ENCODE data around the gene CCDC61.

Gene CCDC61

GRCh38 chr19:46002678-46003275, 7.5 kb downstream of the CCDC61 start:
- H3K4me1 ChIP-seq, result peaks cover 11 to 27% (median 20%) of the 10 kb centered on the region in 10 experiments; a peak in 19 of 20 replicates
- peaks cover 18 to 31% (median 28%) of the 10 kb centered on the region in 11 experiments for H3K27me3 ChIP-seq
- peaks cover 8 to 52% (median 29%) of the 10 kb centered on the region in 11 experiments; a peak in 20 of 22 replicates for H3K36me3 ChIP-seq
- peaks cover 0 to 62% (median 36%) of the 10 kb centered on the region in 11 experiments; a peak in 19 of 22 replicates for H4K20me1 ChIP-seq
- no peak overlapping the region for H3K4me3 ChIP-seq
- no peak overlapping the region for H3K4me2 ChIP-seq
- no peak for TF ChIP-seq Cebpa-rat (IDR thresholded peaks at IDR 0.05)
- no peak overlapping the region for H3K9ac ChIP-seq
- no peaks in the 10 kb centered on the region for H3K9me3 ChIP-seq (replicated peaks in 1 of 11)
- no peak overlapping the region for H3K27ac ChIP-seq

GRCh38 chr19:46006411-46006810, 11.1 kb downstream of the CCDC61 start:
- Histone ChIP-seq H3K27ac (no peak overlapping the region), H3K9me3 (replicated peaks in 1 of 11) (no peaks in the 10 kb centered on the region), H3K4me3 (no peak overlapping the region), H4K20me1 (peaks cover 0 to 57% (median 15%) of the 10 kb centered on the region in 11 experiments; a peak in 15 of 22 replicates), H3K4me1 (no peaks in the 10 kb centered on the region), H3K27me3 (no peaks in the 10 kb centered on the region; a peak in 1 of 22 replicates), H3K36me3 (peaks cover 8 to 54% (median 36%) of the 10 kb centered on the region in 11 experiments; a peak in 21 of 22 replicates), H3K4me2 (no peak overlapping the region), H3K9ac (no peak overlapping the region)
- TF ChIP-seq Cebpa-rat (IDR thresholded peaks at IDR 0.05), result no peak

- Histone ChIP-seq H3K36me3 (peaks cover 8 to 36% (median 27%) of the 10 kb centered on the region in 11 experiments; a peak in 21 of 22 replicates), H4K20me1 (peaks cover 4 to 64% (median 17%) of the 10 kb centered on the region in 11 experiments; a peak in 20 of 22 replicates), H3K4me2 (no peak overlapping the region), H3K27ac (no peak overlapping the region), H3K9me3 (replicated peaks in 1 of 11) (peaks cover 0 to under 1% (median 0%) of the 10 kb centered on the region in 11 experiments; a peak in 1 of 22 replicates), H3K27me3 (peaks cover 15 to 24% (median 21%) of the 10 kb centered on the region in 11 experiments), H3K9ac (no peak overlapping the region), H3K4me1 (peaks cover 0 to 3% (median 3%) of the 10 kb centered on the region in 10 experiments; a peak in 8 of 20 replicates), H3K4me3 (no peak overlapping the region)
- no peak for TF ChIP-seq Cebpa-rat (IDR thresholded peaks at IDR 0.05)
Measured at GRCh38 chr19:46009530-46010510, 14.6 kb downstream of the CCDC61 start.

GRCh38 chr19:46014534-46014933, 19.3 kb downstream of the CCDC61 start:
- TF ChIP-seq Cebpa-rat (IDR thresholded peaks at IDR 0.05), result no peak
- Histone ChIP-seq H4K20me1 (peaks cover 15 to 91% (median 37%) of the 10 kb centered on the region in 11 experiments; a peak in 20 of 22 replicates), H3K27ac (no peak overlapping the region), H3K4me1 (peaks cover 7 to 28% (median 23%) of the 10 kb centered on the region in 10 experiments; a peak in 18 of 20 replicates), H3K4me3 (no peak overlapping the region), H3K27me3 (peaks cover 34 to 43% (median 39%) of the 10 kb centered on the region in 11 experiments), H3K36me3 (peaks cover 0 to 22% (median 11%) of the 10 kb centered on the region in 11 experiments; a peak in 13 of 22 replicates), H3K9ac (no peak overlapping the region), H3K9me3 (replicated peaks in 1 of 11) (peaks cover 0 to 4% (median 0%) of the 10 kb centered on the region in 11 experiments; a peak in 1 of 22 replicates), H3K4me2 (peak overlapping the region in 5 of 11 experiments; percentile 27 to 44 (median 36); a peak in 3 of 22 replicates)

GRCh38 chr19:46014941-46015686, 19.8 kb downstream of the CCDC61 start:
- Histone ChIP-seq H3K4me3 (peak overlapping the region in 7 of 10 experiments; percentile 57 to 74 (median 66); a peak in 9 of 20 replicates), H3K4me1 (peaks cover 7 to 32% (median 23%) of the 10 kb centered on the region in 10 experiments; a peak in 18 of 20 replicates), H3K9me3 (replicated peaks in 1 of 11) (peaks cover 0 to 4% (median 0%) of the 10 kb centered on the region in 11 experiments; a peak in 1 of 22 replicates), H3K27ac (no peak overlapping the region), H3K4me2 (peak overlapping the region; percentile 94 to 100 (median 99); a peak in 19 of 22 replicates), H3K9ac (no peak overlapping the region), H3K36me3 (peaks cover 0 to 22% (median 10%) of the 10 kb centered on the region in 11 experiments; a peak in 13 of 22 replicates), H3K27me3 (peaks cover 34 to 48% (median 39%) of the 10 kb centered on the region in 11 experiments), H4K20me1 (peaks cover 15 to 89% (median 35%) of the 10 kb centered on the region in 11 experiments; a peak in 20 of 22 replicates)
- TF ChIP-seq Cebpa-rat (IDR thresholded peaks at IDR 0.05), result no peak

GRCh38 chr19:46015687-46016425, 20.6 kb downstream of the CCDC61 start:
- H3K4me2 ChIP-seq, result peak overlapping the region; percentile 94 to 100 (median 99)
- TF ChIP-seq Cebpa-rat (IDR thresholded peaks at IDR 0.05), result no peak
- peak overlapping the region in 10 of 11 experiments; percentile 41 to 69 (median 56); a peak in 14 of 22 replicates for H3K9ac ChIP-seq
- peaks cover 0 to 4% (median 0%) of the 10 kb centered on the region in 11 experiments; a peak in 1 of 22 replicates for H3K9me3 ChIP-seq (replicated peaks in 1 of 11)
- H3K27me3 ChIP-seq, result peaks cover 34 to 49% (median 39%) of the 10 kb centered on the region in 11 experiments
- peaks cover 0 to 16% (median 5%) of the 10 kb centered on the region in 11 experiments; a peak in 13 of 22 replicates for H3K36me3 ChIP-seq
- H3K27ac ChIP-seq, result no peak overlapping the region
- H3K4me1 ChIP-seq, result peaks cover 7 to 32% (median 23%) of the 10 kb centered on the region in 10 experiments; a peak in 18 of 20 replicates
- H4K20me1 ChIP-seq, result peaks cover 15 to 88% (median 35%) of the 10 kb centered on the region in 11 experiments; a peak in 20 of 22 replicates
- H3K4me3 ChIP-seq, result peak overlapping the region; percentile 57 to 74 (median 68)

- TF ChIP-seq Cebpa-rat (IDR thresholded peaks at IDR 0.05), result no peak
- Histone ChIP-seq H3K4me1 (peaks cover 7 to 39% (median 29%) of the 10 kb centered on the region in 10 experiments; a peak in 19 of 20 replicates), H3K36me3 (peaks cover 0 to 16% (median 5%) of the 10 kb centered on the region in 11 experiments; a peak in 13 of 22 replicates), H4K20me1 (peaks cover 15 to 84% (median 35%) of the 10 kb centered on the region in 11 experiments; a peak in 20 of 22 replicates), H3K9ac (peak overlapping the region; percentile 25 to 69 (median 56); a peak in 16 of 22 replicates), H3K4me2 (peak overlapping the region; percentile 94 to 100 (median 99)), H3K27ac (no peak overlapping the region), H3K27me3 (peaks cover 34 to 55% (median 39%) of the 10 kb centered on the region in 11 experiments), H3K9me3 (replicated peaks in 1 of 11) (peaks cover 0 to 4% (median 0%) of the 10 kb centered on the region in 11 experiments; a peak in 1 of 22 replicates), H3K4me3 (peak overlapping the region; percentile 57 to 74 (median 68))
Measured at GRCh38 chr19:46016426-46017094, 21.3 kb downstream of the CCDC61 start.

Data from BLaER1 treated with 17β-estradiol and CSF1 and Interleukin-3, amounts not matched to agents 10 nM and 100 nM (cell line).